Coronary artery (tissue), 2 donors: ENCODE results near the gene DISC1.
"Not testable (repeated sequence)": the region's sequence is repeated elsewhere in the genome, so short reads cannot be mapped to it uniquely, and the experiment has no call there.

Experiments
- DNase-seq: peaks from one replicate; pipeline ENCODE4 v3.0.0-alpha.2; 2017; ENCODE audit warnings: low spot score
- H3K27ac ChIP-seq, 2 donors: fragments of 200-600 bp; sonication (generic); one replicate each; pipeline ENCODE4 v1.5.1; 2016 to 2019
- H3K4me3 ChIP-seq: fragments of 200-600 bp; sonication (generic); 2 replicates; pipeline ENCODE4 v1.5.1; 2016; ENCODE audit warnings: mild to moderate bottlenecking, moderate library complexity
- TF ChIP-seq, protein P1 (sequence below): fragments of 200-600 bp; sonication (generic); IDR thresholded peaks from one replicate; pipeline ENCODE4 v1.5.1; 2019; ENCODE audit warnings: antibody characterized with exemption

The DISC1 gene

DNA sequence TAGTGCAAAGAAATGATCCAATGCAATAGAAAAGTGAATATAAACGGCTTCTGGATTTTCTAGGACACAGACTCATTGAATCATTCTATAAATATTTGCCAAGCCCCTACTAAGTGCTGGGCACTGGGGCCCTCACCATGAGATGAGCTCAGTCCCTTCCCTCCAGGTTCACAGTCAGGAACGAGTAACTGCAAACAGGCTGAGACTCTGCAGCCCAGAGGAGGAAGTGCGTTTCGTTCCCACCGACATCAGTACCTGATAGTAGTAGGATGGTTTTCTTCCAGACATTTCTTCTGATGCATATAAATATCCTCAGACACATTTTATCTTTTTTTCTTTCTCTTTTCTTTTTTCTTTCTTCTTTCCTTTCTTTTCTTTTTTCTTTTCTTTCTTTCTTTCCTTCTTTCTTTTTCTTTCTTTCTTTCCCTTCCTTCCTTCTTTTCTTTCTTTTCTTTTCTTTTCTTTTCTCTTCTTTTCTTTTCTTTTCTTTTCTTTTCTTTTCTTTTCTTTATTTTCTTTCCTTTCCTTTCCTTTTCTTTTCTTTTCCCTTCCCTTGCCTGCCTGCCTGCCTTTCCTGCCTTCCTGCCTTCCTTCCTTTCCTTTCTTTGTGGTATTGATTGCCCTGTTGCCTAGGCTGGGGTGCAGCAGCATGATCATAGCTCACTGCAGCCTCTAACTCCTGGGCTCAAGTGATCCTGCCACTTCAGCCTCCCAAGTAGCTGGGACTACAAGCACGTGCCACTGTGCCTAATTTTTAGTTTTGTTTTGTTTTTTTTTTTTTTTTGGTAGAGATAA is 135.4 kb downstream of the DISC1 start:
- TF ChIP-seq, protein P1, sequence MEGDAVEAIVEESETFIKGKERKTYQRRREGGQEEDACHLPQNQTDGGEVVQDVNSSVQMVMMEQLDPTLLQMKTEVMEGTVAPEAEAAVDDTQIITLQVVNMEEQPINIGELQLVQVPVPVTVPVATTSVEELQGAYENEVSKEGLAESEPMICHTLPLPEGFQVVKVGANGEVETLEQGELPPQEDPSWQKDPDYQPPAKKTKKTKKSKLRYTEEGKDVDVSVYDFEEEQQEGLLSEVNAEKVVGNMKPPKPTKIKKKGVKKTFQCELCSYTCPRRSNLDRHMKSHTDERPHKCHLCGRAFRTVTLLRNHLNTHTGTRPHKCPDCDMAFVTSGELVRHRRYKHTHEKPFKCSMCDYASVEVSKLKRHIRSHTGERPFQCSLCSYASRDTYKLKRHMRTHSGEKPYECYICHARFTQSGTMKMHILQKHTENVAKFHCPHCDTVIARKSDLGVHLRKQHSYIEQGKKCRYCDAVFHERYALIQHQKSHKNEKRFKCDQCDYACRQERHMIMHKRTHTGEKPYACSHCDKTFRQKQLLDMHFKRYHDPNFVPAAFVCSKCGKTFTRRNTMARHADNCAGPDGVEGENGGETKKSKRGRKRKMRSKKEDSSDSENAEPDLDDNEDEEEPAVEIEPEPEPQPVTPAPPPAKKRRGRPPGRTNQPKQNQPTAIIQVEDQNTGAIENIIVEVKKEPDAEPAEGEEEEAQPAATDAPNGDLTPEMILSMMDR: no peak
- DNase-seq: no peak
- no peak overlapping the region for H3K27ac ChIP-seq
- H3K4me3 ChIP-seq: no peak overlapping the region

DNA sequence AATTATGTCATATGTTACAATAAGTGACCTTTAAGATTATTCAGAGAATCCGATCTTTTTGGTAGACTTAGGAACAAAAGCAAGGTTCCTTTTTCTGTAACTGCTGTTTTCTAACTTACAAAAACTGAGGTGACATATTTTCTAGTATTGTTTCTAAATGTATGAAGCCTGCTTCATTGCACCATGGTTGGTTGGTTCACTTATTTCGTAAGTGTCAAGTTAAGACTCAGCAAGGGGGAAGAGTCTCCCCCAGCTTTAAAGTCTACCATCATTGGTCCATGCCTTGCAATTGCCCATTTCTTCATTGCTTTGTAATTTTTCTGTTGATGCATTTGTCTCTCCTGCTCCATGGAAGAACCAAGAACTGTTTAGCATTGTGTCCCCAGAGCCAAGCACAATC is 136.9 kb downstream of the DISC1 start:
- TF ChIP-seq, protein P1: no peak
- H3K27ac ChIP-seq: no peak overlapping the region
- H3K4me3 ChIP-seq: no peak overlapping the region
- DNase-seq: no peak

DNA sequence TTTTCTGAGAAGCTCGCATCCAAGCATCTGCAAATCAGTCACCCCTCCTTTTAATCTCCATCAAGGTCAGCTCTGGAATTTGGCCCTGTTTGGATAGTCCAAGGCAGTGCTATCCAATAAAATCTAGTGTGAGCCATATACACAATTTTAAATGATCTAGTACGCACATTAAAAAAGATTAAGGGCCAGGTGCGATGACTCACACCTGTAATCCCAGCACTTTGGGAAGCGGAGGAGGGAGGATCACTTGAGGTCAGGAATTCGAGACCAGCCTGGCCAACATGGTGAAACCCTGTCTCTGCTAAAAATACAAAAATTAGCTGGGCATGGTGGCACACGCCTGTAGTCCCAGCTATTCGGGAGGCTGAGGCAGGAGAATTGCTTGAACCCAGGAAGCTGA is 139.2 kb downstream of the DISC1 start:
- not testable (repeated sequence) for DNase-seq, H3K4me3 ChIP-seq, H3K27ac ChIP-seq

DNA sequence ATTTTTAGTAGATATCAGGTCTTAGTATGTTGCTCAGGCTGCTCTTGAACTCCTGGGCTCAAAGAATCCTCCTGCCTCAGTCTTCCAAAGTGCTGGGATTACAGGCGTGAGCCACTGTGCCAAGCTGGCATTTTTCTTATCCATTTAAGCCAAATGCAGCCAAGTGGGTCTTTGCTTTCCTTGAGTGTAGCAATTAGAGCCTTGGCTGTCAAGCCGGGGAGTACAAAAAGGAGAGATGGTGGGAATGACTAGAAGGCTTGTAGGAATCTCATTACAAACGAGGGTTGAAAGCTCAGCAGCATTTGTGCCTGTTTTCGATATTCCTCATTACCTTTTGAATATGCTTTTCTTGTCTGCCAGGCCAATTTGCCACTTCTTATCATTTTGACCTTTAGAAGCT is 140.9 kb downstream of the DISC1 start:
- no peak for DNase-seq
- TF ChIP-seq, protein P1: no peak
- H3K27ac ChIP-seq: no peak overlapping the region
- no peak overlapping the region for H3K4me3 ChIP-seq

DNA sequence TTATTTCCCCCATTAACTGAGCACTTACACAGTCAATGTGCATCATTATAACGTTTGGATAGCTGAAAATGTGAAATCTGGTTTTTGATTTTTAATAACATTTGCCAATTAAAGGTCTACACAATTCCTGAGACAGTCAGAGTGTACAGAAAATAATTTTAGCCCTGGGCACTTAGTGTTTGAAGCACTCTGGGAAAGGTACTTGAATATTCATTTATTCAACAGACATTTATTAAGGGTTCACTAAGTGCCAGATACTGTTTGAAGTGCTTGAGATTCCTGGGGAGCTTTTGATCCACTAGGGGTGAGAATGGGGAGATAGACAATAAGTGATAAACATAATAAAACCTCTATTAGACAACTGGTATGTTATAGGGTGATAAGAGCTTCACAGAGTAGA is 141.8 kb downstream of the DISC1 start:
- TF ChIP-seq, protein P1: no peak
- Histone ChIP-seq H3K27ac (no peak overlapping the region), H3K4me3 (no peak overlapping the region)
- no peak for DNase-seq

DNA sequence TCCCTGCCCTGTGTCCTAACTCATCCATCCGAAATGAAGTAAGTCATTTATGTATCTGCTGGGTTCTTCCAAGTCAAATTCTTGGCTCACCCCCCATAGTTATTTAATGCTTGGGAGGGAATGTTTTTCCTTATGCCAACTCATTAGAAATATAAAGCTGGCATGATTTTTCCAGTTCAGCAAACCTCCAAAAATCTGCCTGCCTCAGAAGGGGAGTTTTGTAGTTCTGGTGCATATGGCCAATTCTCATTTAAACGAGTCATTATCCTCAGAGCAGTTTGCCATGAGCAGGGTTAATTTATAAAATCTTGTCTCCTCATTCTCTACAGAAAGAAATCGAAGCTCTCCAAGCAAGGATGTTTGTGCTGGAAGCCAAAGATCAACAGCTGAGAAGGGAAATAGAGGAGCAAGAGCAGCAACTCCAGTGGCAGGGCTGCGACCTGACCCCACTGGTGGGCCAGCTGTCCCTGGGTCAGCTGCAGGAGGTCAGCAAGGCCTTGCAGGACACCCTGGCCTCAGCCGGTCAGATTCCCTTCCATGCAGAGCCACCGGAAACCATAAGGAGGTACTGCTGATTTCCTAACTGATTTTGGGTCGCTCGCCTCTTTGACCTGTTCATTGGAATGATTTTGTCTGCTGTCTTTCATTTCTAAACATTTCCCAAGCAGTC is 144.1 kb downstream of the DISC1 start:
- no peak overlapping the region for H3K4me3 ChIP-seq
- no peak overlapping the region for H3K27ac ChIP-seq
- TF ChIP-seq, protein P1: no peak
- DNase-seq: no peak

DNA sequence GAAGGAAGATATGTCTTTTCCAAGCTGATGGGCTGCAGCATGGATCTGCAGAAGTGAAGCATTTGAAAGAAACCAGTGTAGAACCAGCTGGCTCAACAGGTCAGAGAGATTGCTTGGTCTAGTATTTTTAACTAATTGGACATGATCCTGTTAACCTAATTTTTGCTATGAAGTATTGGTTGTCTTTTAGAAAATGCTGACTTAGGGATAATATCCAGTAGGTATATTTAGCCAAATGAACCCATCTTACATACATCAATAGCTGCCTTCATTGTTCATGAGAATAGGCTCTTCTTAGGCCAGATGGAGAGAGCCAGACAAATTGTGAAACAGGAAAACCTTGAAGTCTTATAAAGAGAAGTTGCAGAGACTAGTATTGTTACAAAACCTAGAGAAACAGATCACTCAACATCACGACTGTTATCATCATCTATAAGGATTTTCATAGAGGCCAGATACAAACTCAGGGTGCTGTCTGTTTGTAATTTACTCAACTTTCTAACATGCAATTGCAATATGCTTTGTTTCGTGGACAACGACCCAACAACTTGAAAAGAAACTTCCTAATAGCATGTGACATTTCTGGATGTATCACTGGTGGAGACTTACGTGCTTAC is 148.2 kb downstream of the DISC1 start:
- TF ChIP-seq, protein P1: no peak
- no peak overlapping the region for H3K4me3 ChIP-seq
- no peak overlapping the region for H3K27ac ChIP-seq
- no peak for DNase-seq
